GM18507 (cell line): Measurements from ENCODE around the gene RWDD1.

Experiments used
- DNase-seq: peaks from one replicate; pipeline ENCODE4 v3.0.0; 2011; ENCODE audit warnings: low read depth; ENCODE audit not compliant: insufficient read length; ENCODE audit errors: extremely low spot score
- FAIRE-seq: peaks from 2 replicates; lab custom pipeline; 2011; peaks lifted over from hg19 to GRCh38; lab: Jason Lieb, UNC

Gene RWDD1

DNA sequence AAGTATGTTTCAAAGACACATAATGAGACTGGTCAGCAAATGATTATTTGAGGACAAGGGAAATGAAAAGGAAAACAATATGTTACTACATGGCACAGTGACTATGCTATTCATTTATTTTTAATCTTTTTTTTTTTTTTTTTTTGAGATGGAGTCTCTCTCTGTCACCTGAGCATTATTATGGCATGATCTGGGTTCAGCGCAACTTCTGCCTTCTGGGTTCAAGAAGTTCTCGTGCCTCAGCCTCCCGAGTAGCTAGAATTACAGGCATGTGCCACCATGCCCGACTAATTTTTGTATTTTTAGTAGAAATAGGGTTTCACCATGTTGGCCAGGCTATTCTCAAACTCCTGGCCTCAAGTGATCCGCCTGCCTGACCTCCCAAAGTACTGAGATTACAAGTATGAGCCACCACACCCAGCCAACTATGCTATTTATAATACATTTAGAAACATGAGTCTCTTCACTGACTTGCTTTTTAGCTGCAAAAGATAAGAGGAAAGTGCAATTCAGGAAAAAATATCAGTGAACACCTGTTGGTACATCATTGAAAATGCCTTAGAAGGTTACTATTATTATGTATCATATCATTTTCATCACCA lies 14.4 kb upstream of the RWDD1 start:
- FAIRE-seq: no peak
- DNase-seq: no peak

DNA sequence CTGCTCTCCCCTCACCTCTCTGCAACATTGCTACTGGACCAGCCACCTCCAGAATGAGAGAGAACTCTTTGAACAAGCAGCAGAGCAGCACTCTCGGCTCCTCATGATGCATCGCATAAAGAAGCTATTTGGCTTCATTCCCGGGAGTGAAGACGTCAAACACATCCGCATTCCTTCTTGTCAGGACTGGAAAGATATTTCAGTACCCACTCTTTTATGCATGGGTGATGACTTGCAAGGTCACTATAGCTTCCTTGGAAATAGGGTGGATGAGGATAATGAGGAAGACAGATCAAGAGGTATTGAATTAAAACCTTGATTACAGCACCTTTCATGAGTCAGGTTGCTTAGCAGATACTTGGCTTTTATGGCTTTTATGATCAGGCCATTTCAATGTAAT lies 13.4 kb upstream of the RWDD1 start:
- FAIRE-seq (no peak), DNase-seq (no peak)

DNA sequence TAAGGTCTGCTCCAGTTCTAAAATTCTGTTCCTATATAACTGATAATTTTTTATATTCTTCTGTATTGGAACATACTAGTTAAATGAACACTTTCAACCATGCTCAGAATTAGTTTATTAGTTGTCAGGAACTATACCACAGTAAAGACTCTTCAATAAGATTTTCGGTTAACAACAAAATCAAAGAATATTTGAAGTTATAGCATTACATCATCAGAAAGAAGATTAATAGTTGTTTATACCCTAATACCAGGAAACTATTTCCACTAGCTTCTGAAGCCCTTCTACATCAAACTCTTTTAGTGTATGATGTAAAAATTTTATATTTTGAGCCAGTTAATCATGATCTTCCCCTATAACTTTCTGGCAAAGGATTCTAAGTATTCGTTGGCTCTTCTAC lies 11.2 kb upstream of the RWDD1 start:
- DNase-seq (no peak), FAIRE-seq (no peak)

DNA sequence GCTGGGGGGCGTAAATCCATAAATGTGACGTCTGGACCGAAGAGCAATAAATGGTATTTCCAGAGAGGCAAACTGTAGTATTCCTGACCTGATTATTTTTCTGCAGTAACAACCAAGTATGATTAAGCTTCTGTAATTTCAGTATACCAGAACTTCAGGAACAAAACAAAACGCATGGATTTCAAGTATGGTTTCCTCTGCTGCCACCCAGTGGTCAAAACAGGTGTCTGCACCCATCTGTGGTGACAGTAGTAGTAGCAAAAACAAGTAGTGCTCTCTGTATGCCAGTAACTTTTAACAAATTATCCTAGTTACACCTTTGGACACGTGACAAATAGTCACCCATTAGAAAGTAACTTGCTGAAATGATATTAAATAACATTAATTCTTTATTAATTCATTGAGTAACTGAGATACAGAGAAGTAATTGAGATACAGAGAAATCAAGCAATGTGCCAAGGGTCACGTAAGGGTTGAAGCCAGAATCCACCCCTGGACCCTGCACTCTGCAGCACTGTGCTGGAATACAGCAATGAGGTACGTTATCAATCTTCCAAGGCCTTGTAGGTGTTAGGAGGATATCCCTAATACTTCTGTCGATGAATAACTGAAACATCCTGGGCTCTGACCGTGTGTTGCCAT lies 9.8 kb upstream of the RWDD1 start:
- DNase-seq (peak; percentile 11), FAIRE-seq (peak; percentile 80)

DNA sequence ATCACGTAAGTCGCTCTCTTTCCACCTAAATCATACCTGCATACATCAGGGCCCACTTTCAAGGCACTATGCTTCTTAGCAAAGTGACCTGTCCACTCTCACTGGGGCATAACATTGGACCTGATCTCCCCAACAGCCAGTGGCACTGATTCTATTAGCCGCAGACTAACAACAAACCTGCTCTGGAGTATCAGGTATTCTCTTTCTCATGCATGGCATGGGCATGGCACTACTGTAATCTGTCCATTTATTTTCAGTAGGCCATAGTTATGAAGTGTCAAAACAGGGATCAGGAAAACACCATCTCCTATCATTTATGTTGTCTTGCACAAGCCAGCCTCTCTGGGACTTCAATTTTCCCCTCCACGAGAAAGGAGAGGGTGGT lies 9.3 kb upstream of the RWDD1 start:
- DNase-seq: no peak
- no peak for FAIRE-seq

DNA sequence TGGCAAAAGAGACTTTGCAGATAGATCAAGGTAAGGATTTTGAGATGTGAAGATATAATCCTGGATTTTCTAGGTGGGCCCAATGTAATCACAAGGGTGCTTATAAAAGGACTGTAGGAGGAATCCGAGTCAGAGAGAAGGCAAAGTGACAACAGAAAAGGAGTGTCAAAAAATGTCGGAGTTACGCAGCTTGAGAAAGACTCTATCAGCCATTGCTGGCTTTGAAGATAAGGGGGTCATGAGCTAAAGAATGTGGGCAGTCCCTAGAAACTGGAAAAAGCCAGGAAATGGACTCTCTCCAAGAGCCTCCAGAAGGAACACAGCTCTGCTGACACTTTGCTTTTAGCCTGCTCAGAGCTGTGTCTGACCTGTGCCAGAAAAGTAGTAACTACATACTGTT lies 8.7 kb upstream of the RWDD1 start:
- no peak for FAIRE-seq
- DNase-seq: no peak

DNA sequence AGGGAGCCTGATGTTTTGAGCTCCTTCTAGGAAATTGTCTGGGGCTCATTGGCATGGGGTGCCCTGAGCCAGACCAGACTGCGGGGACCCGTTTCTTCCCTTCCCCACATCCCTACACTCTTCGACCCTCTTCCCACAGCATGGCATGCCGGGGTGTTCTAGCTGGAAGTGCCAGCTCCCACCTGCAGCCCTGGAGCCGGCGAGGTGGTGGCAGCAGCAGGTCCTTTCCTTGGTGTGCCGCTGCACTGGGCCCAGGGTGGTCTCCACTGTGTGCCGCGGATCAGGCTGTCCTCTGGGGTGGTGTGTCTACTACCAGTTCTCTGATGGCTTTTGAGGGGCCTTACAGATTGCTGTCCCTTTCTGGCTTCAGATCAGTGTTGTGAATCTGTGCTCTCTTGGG lies 7.5 kb upstream of the RWDD1 start:
- DNase-seq: no peak
- FAIRE-seq: no peak

DNA sequence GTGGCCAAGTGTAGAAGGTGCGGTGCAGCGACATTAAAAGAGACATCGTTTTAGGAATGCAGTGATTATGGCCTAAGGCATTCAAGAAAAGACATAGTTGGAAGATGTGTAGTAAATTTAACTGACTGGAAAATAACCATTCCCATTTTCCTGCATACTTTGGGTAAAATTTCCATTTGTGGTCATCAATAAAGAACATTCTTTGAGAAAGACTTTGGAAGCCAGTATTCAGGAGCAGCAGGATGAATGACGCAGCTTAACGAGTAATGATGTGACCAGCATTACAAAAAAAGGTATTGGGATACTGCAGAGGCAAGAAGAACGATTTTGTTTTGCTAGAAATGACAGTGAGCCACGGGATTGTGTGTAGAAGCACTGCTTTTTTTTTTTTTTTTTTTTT lies 7.0 kb upstream of the RWDD1 start:
- DNase-seq: no peak
- no peak for FAIRE-seq

DNA sequence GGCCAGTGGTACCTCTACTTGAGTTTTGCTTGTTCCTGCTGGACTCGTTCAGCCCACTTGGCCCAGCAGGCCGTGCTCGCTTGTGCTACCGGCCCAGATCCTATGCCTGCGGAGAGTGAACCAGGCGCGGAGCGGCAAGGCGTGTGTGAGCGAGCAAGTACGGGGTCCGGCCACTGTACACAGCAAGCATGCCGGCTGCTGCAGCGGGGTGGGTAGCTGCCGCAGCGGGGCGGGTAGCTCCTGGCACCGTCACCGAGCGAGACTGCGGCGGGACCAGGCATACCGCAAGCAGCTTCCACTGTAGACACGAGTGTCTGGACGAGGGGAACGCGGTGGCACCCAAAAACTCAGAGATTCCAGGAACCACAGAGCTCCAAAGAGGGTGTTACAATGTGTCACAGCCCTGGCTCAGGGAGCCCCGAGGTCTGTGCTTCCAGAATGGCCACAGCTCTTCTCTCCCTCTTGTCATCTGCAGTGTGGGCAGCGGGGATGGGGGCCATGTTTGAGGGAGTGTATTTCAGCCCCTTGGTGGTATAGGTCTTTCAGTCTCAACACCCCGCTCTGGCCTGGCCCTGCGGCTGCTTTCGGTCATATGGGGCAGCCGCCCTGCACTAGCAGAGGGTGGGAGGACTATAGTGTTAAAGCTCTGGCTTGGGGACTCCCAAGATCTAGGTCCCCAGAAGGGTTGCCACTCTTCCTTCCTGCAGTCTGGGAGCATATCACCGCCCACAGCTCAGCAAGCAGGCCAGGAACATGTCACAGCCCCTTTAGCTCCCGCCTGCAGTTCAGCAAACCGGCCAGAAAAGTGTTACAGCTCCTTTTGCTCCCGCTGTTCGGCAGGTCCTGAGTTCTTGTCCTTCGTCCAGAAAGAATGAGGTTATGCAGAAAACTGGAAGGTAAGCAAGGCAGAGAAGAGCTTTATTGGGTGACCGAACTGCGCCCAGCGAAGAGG lies 6.1 kb upstream of the RWDD1 start:
- no peak for FAIRE-seq

DNA sequence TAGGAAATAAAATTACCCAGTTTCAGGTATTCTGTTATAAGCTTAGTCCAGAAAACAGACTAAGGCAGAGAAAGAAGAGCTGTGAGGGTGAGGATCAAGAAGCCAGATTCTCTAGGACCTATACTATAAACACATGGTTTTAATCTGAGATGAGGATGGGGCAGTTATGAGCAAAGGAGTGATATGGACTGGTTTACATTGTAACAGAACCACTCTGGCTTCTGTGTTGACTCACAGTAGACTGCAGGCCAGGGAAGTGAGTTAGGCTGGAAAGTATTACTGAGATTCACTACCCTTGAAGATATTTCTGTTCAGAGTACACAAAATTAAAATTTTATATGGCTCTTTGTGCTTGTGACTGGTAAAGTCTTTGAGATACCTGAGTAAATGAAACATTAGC lies 3.2 kb upstream of the RWDD1 start:
- no peak for FAIRE-seq

More for the DNA sequence above, 6.1 kb upstream of the RWDD1 start:
- no peak for DNase-seq

DNA sequence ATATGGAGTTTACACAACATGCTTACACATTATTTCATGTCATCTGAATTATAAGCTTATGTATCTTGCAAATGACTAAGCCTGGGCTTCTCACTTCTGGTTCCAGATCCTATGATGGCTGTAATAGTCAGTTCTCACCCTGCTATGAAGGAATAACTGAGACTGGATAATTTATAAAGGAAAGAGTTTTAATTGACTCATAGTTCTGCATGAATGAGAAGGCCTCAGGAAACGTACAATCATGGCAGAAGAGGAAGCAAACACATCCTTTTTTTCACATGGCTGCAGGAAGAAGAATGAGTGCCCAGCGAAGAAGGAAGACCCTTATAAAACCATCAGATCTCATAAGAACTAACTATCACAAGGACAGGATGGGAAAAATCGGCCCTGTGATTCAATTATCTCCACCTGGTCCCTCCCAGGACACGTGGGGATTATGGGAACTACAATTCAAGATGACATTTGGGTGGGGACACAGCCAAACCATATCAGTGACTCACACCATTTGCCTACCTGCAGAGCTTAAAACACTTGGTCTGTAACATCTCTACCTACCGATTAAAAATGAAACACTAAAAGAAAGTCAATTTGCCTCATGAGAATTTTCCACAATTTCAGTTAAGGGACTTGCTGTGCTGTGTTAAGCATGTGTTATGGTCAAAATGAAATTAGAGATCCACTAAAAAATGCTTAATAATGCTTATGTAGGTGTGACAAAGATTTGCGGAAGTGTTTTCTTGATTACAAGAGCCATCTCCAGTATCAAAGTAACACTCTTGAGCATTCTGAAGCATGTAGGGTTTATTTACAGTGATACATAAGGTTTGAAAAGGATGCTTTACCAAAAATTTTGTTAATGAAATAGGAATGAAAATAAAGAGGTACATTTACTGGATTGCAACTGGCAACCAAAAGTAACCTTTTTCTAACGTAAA lies 2.2 kb upstream of the RWDD1 start:
- DNase-seq (no peak), FAIRE-seq (no peak)

More for the DNA sequence above, 3.2 kb upstream of the RWDD1 start:
- no peak for DNase-seq

DNA sequence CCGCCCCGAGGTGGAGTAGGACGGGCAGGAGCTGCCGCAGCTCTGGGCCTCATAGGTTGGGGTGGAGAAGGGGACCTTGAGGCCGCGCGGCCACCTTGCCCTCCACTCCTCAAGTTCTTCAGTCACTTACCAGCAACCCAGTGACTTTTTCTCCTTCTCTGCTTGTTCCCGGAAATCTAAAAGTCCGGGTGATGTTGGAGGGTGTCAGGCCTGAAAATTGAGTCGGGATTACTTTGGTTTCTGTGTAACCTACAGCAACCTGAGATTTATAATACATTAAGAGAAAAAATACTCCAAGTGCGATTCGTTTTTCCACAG lies 338 bp downstream of the RWDD1 start:
- no peak for DNase-seq
- FAIRE-seq: no peak

DNA sequence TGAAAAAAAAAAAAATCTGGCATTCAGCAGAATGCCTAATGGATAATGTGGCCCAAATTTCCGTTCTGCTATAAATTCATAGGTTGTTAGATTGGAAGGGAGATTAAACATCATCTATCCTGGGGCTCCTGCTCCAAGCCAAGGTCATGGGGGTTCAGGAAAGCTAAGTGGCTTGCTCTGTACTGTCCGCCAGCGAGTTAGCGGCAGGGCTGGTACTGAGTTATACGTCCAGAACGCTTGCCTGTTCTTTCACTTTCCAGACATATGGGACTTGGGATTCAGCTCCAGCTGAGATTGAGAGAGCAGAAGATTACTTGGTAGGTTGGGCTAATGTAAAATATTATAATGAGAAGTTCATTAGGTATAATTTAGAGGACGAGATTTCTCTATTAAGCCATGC lies 858 bp downstream of the RWDD1 start:
- FAIRE-seq (peak; percentile 48), DNase-seq (no peak)

DNA sequence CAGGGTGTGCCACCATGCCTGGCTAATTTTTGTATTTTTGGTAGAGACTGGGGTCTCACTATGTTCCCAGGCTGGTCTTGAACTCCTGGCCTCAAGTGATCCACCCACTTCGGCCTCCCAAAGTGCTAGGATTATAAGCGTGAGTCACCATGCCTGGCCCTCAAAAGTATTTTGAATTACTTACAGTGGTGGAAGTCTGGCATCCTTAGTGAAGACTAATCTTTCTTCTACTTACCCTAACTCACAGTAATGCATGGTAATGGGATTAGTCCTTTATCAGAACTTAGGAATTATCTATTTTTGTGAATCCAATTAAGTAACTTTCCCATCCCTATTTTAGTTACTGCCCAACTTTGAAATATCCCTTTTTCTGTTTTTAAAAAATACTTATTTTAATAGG lies 3.9 kb downstream of the RWDD1 start:
- DNase-seq (no peak), FAIRE-seq (no peak)

DNA sequence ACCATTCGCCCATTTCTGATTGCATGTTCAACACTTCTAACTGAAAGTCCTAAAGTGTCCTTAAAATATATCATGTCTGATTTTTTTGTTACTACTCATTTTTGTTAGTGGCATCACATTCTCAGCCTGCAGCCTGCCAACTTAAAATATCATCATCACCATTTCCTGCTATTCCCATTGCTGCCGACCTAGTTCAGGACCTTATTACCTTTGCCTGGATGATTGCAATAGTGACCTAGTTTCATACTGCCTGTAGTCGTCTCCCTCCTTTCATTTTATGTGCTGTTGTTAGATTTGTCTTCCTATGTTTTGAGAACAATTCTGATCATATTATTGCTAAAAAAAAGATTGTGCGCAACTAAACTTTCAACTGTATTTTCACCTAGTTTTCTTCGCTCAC lies 6.2 kb downstream of the RWDD1 start:
- no peak for FAIRE-seq
- DNase-seq: no peak

DNA sequence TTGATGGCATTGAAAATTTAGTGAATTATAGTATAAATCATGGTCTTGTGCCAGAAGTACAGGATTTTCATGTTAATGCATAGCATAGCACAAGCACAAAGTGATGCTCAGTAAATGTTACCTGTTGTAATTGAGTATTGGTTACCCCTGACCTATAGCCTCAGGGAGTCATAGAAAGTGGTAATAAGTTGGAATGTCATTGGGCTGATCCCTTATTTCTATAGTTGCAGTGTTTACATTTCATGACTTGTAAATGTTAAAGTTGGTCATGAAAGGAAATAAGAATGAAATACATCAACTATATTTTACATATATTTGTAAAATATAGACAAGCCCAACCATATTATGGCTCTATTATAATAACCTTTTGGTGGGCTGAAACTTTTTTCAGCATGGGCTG lies 7.0 kb downstream of the RWDD1 start:
- DNase-seq (no peak), FAIRE-seq (no peak)

DNA sequence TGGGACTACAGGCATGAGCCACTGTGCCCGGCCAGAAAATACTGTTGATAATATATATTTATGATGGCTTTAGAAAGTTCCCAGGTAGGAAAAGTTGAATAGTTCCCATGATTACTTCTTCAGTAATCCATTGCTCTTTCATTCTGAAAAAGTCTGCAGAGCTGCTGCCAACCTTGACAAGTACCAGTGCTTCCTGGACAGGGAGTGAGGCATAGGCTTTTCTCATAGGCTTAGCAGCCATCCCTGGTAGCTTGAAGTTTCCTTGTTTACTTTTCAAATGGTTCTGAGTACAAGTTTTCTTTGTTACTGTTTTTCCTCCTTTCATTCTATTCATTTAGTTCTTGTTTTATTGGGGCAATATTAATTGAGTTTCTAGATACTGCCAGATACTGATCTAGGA lies 7.8 kb downstream of the RWDD1 start:
- FAIRE-seq: no peak

DNA sequence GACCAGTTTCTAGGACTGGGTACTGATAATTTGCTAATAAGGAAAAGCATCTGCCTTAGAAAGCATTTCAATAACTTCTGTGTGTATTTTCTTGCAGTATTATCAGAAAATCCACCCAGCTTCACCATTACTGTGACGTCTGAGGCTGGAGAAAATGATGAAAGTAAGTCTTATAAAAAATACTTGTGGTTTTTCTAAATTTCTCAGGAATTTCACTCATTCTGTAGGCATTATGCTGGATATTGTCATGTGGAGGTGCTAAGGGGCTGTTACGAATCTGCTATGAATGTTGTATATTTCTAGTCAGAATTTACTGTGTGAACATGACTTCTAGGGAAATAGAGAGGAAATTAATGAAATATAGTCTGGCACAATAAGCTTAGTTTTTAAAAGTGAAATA lies 8.9 kb downstream of the RWDD1 start:
- FAIRE-seq (no peak), DNase-seq (no peak)

More for the DNA sequence above, 7.8 kb downstream of the RWDD1 start:
- DNase-seq: no peak

DNA sequence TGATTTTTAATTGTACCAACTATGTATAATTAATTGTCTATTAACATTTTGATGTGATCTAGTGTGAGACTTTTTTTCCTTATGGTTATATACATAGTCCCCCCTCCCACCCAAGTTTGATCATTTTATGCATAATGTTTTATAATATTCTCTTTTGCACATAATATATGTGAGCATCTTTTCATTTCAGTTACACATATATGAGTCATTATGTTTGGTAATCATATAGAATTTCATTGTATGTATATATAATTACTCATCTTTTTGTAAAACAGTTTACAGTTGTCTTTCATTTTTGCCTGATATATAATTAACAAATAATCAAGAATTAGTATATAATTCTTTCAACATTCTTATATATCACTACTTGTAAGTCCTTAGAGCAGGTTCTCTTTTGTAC lies 15.0 kb downstream of the RWDD1 start:
- no peak for FAIRE-seq
- no peak for DNase-seq

DNA sequence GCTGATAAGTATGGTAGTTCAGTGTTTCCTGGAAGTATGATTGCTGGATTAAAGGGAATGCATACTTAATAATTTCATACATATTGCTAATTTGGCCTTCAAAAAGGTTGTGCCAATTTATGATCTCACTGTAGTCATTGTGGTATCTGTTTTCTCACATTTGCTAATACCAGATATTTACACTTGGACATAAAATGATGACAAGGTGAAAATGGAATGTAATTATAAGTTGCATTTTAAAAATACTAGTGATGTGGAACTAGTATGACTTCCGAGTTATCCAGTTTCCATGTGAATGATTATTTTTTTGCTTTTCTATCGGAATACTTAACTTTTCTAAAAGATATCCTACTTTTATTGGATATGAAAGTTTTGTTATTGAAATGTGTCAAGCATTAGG lies 15.4 kb downstream of the RWDD1 start:
- DNase-seq (no peak), FAIRE-seq (no peak)
